Germinal center (tissue), 1 donor: ENCODE results near the gene OR51M1.
A peak's percentile ranks its signal among the peaks of the same experiment; 100 is the strongest.
"Not testable (repeated sequence)": the region's sequence is repeated elsewhere in the genome, so short reads cannot be mapped to it uniquely, and the experiment has no call there.

Experiments used
- DNase-seq: peaks from one replicate; pipeline ENCODE4 v3.0.0; 2012; ENCODE audit warnings: mixed read lengths, low spot score

Gene OR51M1, protein sequence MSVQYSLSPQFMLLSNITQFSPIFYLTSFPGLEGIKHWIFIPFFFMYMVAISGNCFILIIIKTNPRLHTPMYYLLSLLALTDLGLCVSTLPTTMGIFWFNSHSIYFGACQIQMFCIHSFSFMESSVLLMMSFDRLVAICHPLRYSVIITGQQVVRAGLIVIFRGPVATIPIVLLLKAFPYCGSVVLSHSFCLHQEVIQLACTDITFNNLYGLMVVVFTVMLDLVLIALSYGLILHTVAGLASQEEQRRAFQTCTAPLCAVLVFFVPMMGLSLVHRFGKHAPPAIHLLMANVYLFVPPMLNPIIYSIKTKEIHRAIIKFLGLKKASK

DNA sequence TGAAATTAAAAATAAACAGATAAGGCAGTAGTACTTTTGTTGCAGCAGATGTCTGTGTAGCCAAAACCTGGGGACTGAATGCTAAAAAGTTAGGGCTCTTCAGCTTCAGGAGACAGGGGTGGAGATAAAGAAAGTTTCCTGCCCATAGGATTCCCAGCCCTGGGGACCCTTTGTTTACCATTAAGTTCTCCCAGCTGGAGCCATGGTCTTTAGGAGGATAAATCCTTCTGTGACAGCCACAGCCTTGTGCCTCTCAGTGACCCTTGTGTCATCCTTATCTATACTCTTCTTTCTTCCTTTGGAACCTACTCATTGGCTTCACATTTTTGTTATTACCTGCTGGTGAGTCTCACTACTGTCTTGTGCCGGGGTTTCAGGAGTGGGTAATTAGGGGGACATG is at the start of gene OR51M1:
OR51M1 (plus strand) TSS at position 237 of the 400 bp plus-strand sequence. CDS start 5,587 bp downstream, outside the sequence.
- DNase-seq, result no peak

DNA sequence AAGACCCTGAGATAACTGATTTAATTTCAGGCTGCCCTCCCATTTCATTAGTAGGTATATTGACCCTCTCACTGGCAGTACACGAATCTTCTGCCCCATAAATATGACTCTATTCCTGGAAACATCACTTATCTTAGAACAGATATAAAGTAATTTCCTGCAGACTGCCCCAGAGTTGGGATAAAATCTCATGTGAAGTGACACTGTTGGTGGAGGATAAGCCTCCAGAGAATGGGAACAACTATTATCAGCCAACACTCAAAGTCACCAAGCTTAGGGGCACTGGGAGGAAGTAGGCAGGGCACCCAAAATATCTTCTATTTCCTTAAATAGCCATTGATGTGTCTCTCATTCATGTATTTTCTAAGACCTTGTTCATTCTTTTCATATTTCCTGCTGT is 48.4 kb upstream of the OR51M1 start:
- DNase-seq, result no peak

DNA sequence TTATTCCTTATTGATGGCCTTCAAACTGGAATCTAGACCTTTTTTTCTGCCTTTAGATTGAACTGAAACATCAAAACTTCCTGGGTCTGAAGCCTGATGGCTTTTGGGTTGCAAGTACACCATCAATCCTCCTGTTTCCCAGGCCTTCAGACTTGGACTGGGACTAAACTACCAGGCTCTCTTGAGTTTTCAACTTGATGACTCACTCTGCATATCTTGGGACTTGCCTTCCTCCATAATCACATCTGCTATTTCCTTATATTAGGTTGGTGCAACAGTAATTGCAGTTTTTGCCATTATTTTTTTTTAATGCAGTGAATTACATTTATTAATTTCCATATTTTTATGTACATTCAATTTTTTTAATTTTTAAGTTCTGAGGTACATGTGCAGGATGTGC is 47.3 kb upstream of the OR51M1 start:
- DNase-seq, result no peak

DNA sequence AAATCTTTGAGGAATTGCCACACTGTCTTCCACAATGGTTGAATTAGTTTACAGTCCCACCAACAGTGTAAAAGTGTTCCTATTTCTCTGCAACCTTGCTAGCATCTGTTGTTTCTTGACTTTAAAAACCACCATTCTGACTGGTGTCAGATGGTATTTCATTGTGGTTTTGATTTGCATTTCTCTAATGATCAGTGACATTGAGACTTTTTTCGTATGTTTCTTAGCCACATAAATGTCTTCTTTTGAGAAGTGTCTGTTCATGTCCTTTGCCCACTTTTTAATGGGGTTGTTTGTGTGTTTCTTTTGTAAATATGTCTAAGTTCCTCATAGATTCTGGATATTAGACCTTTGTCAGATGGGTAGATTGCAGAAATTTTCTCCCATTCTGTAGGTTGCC is 46.4 kb upstream of the OR51M1 start:
- DNase-seq, result not testable (repeated sequence)

DNA sequence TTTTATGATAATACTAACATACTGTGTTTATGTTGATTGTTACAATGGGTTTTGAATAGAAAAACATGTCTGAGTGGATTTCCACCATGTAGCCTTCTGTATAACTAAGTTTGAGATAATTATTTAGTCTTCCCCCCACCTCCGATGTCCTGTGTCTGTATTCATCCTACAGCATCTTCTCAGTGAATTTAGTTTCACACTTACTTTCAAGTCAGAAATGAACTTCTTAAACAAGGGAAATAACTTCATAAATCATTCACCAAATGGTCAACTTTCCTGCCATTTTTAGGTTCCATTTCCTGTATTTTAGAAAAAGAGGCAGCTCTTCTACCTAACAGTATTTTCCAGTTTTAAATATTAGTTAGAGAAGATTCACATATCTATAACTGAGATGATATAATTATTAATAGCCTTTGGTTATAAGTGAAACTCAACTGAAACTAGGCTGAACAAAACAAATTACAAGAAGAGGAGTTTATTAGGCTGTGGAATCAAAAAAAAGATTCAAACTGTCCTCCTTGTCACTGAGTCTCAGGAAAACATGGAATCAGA is 43.8 kb upstream of the OR51M1 start:
- no peak for DNase-seq

DNA sequence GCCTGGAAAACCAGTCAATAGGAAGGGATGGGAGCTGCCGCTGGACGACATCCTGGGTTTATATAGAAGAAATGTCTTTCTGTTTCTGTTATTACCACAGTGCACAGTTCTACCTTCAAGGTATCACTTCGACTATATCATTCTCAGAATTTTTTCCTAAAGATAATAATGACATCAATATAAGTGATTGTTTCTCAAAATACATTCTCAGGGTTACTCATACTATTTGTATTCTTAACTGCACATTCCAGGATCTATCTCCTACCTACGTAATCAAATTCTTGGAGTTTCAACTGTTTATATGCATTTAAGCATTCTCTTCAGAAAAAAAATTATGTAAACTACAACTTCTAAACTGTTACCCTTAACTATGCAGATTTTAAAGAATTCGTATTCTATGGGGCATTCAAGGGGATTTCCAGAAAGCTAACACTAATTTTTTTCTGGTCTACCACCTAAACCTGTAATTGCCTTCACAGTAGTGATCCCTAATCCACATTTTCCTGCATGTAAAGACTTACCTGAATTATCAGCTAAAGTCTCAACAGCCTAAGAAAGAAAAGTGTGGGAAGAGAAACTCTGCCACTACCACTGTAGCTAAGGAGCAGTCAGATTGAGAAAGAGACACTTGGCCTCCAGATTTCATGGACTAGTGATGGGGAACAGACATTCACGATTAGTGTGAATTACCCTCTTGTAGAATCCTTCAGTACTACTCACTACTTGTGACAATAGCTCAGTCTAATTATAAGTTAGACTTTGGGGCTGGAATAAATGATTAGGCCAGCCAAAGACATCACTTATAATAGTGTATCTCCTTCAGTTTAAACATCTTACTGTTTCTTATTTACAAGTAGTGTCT is 39.9 kb upstream of the OR51M1 start, which contains the start of gene OR51B5:
OR51B5 (minus strand) TSS at position 51 of the 862 bp plus-strand sequence; CDS start at position 51, 0 bp downstream.
- DNase-seq, result no peak

DNA sequence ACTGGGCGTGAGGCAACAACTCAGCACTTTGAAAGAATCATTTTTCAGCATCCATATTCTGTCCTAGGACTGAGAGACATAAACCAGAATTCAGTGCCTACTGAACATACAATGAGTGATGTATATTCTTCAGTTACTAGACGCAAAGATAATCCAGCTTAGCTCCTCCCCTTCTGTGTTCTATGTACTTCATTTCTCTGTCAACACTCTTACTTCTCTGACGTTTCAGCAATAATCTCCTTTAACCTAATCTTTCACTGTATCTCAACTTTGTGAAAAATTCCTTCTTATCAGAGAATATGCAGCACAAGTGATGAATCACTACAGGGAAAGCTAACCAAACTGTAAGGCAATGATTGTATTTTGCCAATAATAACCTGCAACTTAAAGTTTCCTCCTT is 37.8 kb upstream of the OR51M1 start:
- DNase-seq, result no peak

DNA sequence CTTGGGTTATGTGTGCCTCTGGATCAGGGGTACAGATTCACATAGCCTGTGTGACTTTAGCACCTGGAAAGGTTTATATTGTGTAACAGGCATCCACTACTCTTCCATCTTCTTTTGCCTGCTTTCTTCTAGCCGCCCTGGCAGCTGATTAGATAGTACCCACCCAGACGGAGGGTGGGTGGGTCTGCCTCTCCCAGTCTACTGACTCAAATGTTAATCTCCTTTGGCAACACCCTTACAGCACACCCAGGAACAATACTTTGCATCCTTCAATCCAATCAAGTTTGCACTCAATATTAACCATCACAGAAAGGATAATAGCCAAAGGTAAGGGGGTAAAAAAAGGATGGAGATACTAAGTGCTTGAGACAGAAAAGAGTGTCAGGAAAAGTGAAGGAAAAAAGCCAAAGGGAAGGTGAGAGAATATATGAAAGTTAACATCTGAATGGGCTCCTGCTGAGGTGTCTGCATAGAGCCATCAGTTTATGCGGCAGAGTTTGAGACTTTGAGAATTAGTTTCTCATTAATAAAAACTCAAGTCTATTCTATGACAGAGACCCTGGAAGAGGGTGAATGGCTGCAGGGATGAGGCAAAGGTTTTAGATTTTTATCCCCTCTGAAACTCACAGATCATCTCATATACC is 34.9 kb upstream of the OR51M1 start:
- DNase-seq, result no peak

DNA sequence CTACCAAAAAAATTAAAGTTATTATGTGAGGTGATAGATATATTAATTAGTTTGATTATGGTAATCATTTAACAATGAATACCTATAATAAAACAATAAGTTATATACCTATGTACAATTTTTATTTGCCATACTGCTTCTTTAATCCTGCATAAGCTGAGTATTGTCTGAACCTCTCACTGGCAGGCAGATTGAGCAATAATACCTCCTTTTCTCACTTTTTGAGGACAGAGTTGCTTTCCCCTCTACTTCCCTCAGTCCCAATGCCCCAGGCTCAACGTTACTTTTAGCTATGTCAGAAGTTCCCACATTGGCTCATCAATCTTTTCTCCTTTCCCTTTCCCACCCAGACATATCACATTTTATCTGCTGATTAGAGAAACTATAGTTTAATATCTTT is 34.1 kb upstream of the OR51M1 start:
- no peak for DNase-seq

DNA sequence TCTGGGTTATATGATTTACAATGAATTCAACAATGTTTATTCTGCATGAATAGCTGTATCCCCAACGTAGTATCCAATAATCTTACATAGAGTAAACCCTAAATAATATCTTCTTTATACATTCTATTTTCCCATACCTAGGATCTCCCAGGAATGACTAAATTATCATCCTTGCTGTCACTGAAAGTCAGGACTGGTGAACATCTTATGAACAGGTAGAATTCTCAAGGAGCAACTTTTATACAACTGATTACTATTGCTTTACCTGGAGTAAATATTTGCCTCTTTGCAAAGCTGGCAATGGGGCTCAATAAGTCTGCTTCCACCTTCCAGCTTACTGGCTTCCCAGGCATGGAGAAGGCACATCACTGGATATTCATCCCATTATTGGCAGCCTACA is 32.4 kb upstream of the OR51M1 start, which contains the start of gene OR51B6:
OR51B6 (plus strand) TSS at position 301 of the 400 bp plus-strand sequence; CDS start at position 301, 0 bp downstream.
- DNase-seq, result no peak

DNA sequence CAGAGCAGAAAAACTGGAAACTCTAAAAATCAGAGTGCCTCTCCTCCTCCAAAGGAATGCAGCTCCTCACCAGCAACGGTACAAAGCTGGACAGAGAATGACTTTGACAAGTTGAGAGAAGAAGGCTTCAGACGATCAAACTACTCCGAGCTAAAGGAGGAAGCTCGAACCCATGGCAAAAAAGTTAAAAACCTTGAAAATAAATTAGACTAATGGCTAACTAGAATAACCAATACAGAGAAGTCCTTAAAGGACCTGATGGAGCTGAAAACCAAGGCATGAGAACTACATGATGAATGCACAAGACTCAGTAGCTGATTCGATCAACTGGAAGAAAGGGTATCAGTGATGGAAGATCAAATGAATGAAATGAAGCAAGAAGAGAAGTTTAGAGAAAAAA is 27.6 kb upstream of the OR51M1 start:
- not testable (repeated sequence) for DNase-seq

DNA sequence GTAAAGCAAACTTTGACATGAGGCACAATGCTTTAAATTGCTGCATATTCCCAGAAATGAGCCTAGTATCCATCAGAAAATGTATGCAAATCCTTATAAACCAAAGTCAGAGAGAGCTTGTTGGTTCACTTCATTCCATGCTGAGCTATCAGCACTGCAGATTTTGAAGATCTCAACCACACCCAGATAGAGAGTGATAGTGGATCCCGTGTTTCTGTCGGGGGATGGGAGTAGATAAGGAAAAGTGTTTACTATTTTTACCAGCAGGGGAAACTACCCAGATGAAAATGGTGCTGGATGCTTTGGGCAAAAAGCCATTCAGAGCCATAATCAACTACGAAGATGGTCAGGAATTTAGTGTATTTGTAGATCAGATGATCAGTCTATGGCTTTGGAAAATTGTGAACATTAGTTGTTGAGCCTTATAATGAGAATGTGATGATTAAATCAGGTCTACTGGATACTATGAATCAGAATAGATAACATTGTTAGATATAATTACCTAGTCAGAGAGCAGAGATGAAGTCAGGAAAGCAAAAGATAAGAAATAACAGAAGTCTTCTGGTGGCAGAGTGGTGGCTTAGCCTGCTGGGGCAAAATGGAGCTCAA is 21.5 kb upstream of the OR51M1 start:
- DNase-seq, result no peak

DNA sequence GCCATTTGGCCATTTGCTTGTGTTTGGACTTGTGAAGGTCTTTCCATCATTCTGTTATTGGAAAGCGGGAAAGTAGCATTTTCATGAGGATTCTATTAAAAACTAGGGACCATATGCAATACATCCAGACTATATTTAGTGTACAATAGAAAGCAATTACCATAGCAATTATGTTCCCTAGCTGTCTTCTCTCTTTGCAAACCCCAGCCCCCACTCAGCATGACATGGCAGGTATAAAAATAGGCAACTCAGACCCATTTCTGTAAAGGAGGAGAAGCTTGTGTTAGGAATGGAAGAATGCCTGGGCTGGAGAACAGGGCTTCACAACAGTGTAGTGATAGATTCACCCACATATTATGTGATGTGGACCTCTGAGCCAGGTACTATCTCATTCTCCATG is 19.9 kb upstream of the OR51M1 start:
- no peak for DNase-seq

DNA sequence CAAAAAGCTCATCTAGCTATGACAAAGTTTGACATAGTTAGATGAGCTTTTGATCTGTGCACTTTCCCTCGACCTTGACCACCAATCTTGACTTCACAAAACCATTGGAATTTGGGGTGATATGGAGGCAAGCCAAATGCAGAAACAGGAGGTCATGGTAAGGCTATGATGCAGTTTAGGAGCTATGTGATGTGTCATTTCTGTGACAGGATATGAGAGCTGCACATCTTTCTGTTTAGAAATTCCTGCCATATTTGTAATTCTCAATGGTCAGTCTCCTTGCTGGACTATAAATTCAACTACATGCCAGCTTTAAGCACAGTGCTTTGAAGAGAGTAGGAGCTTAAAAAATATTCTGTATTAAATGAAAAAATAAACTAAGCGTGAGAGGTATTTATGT is 19.4 kb upstream of the OR51M1 start:
- no peak for DNase-seq

DNA sequence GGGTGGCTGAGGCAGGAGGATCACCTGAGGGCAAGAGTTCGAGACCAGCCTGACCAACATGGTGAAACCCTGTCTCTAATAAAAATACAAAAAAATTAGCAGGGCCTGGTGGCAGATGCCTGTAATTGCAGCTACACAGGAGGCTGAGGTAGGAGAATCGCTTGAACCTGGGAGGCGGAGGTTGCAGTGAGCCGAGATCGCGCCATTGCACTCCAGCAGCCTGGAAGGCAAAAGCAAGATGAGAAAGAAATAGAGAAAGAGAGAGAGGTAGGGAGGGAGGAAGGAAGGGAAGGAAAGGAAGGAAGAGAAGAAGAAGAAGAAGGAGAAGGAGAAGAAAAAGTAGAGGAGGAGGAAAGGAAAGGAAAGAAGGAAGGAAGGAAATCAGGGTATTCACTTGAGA is 17.2 kb upstream of the OR51M1 start:
- not testable (repeated sequence) for DNase-seq

DNA sequence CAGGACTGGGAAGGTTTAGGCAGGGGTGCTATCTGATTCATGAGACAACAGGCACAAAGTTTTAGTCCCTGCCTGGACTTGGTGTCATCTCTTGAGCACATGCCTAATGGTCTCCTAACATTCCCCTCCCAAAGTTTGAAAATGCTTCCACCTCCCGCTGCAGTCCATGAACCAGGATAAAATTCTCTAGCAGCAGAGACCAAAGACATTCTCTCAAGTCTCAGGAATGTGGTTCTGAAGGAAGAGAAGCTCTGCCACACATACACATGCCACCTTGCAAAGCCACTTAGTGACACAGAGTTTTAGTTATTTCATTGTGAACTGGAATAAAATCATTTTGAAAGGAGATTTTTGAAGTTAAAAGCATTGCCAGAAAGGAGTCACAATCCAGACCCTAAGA is 16.8 kb upstream of the OR51M1 start:
- DNase-seq, result no peak

DNA sequence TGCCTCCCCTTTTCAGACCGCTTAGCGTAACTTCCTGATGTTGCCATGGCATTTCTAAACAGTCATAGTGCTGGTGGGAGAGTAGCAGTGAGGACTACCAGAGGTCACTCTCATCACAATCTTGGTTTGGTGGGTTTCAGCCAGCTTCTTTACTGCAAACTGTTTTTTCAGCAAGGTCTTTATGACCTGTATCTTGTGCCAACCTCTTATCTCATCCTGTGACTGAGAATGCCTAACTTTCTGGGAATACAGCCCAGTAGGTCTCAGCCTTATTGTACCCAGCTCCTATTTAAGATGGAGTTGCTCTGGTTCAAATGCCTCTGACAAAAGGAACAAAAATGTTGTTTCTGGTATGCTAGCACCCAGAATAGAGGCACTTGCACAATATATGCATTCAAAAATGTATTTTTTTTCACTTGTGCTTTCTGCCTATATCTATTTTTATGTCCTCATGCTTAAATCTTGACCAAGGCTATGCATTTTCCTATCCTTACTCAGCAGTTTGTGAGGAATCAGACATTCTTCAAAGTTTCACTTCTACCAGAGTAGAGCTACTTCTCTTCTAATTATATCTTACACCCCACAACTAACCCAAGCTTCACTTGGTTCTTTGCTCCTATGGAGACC is 16.1 kb upstream of the OR51M1 start:
- no peak for DNase-seq

DNA sequence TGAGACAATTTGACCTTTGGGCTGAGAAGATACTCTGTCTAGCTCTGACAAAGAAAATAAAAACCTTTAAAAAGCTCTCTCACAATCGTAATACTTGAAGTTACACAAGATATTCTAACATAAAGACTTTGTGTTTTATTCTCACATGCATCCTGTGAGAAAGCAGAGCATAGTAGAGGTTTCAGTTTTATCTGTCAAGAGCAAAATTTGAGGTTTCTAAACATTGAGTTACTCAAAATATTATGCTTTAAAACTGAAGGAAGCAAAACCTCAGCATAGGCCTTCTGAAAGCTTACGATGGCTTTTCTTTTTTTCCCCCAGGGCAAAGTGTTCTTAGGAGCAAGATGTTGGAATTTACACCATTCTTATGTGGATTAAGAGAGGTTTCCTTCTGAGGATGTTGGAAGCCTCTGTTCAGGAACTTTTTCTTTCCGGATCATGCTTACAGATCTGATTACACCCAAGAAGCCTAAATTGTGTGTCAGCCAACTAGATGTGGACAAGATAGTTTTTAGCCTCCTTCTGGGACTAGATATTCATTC is 15.0 kb upstream of the OR51M1 start:
- no peak for DNase-seq

DNA sequence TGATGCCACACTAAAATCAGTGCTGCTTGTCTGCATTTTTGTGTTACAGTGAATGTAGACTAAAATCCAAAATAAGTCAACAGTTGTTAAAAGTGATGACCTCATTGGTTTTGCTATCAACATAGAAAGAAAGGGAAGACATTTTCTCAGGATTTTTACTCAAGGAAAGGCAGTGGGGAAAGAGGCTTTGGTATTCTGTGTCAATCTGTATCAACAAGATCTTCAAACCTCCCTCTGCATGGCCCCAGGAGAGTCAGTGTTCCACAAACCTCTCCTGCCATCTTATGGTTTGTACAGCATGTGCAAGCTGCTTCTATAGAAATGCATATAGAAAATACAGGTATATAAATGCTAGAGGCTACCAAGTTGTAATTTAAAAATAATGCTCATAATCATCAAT is 13.8 kb upstream of the OR51M1 start:
- DNase-seq, result no peak

DNA sequence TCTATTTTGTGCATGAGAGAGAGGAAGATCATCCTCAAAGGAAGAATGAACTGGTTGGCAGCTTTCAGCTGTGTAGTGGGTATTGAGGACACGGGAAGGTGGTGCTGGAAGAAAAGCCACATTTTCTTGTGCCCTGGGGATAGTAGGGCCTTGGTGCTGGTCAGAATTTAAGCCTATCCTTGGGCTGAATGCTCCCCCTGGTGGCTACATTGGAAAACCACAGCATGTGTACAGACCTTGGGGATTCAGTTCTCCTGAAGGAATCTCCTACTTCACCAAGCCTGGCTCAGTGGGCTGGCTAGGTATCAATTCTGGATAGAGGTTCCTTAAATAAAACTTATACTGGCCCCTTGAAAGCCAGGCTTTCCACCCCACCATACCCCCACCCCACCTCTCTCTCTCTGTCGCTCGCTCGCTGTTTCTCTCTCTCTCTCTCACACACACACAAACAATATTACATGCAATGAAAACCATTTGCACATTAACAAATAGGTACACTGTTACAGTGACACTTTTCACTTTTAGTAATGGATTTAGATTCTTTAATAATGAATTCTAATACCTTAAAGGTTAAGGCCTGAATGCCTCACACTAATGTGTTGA is 2.8 kb upstream of the OR51M1 start:
- DNase-seq, result peak; percentile 25

DNA sequence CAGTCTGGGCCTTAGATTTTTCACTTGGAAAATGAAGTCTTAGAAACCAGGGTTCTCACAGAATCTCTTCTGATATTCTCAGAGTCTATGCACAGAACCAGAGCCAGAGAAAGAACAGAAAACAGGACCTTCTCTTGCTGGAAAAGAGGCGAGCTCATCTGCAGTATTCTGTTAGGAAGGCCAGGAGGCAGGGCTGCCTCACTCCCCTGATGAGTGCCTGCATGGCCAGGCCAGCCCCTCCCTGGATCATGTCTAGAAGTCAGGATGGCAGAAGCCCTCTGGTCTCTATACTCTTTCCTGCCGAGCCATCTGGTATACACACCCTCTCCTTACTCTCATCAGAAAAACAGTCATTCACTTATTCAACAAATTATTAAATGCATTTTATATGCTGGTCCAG is 723 bp downstream of the OR51M1 start:
- DNase-seq, result no peak
